IMR-90 (cell line): ENCODE results near the gene SLIT3. TPM values are rescaled to one million over a fixed set of nuclear protein-coding genes. Genes with fewer than 3 reads are reported as not detected.

Source experiments
- ATAC-seq: fragments of 200-7000 bp; cut with Tn5 transposase; 2 replicates; pipeline ENCODE4 v1.9.1; 2020; ENCODE audit warnings: low read depth, mild to moderate bottlenecking, moderate library complexity
- BruUV-seq: library from RNA; stranded (reverse); fragments of 400-500 nt; replicated peaks from 2 replicates; lab custom pipeline; 2021; lab: Mats Ljungman, UMichigan
- CTCF ChIA-PET: fragments of 300-600 bp; formaldehyde crosslinking; extraction: SDS; loops from one replicate; lab custom pipeline; 2021; ENCODE audit warnings: antibody characterized with exemption; lab: Yijun Ruan, JAX
- POLR2A ChIA-PET: fragments of 300-600 bp; sonication (Branson Sonifier 250); formaldehyde crosslinking; loops from one replicate; lab custom pipeline; 2022; ENCODE audit warnings: antibody characterized with exemption; ENCODE audit not compliant: unreplicated experiment; lab: Charles Lee
- DNase-seq: peaks from one replicate; pipeline ENCODE4 v3.0.0; 2013
- H2AFZ ChIP-seq: replicated peaks from 2 replicates; pipeline ENCODE3; 2013; ENCODE audit warnings: low read length, mild to moderate bottlenecking; ENCODE audit not compliant: poor library complexity
- H2AK5ac ChIP-seq: 2 replicates; pipeline ENCODE4 v1.6.1; 2013; ENCODE audit warnings: low read depth, low read length, inconsistent platforms
- H2AK9ac ChIP-seq: replicated peaks from 2 replicates; pipeline ENCODE3; 2013; ENCODE audit warnings: mild to moderate bottlenecking, low read depth, low read length, moderate library complexity; ENCODE audit not compliant: poor library complexity
- H2BK120ac ChIP-seq: 2 replicates; pipeline ENCODE4 v1.6.1; 2013; ENCODE audit warnings: low read depth, low read length, inconsistent platforms
- H2BK15ac ChIP-seq: 3 replicates; pipeline ENCODE4 v1.6.1; 2013; ENCODE audit warnings: low read depth, low read length, inconsistent platforms
- H2BK20ac ChIP-seq: 2 replicates; pipeline ENCODE4 v1.6.1; 2013; ENCODE audit warnings: low read depth, mild to moderate bottlenecking, inconsistent platforms, low read length, moderate library complexity
- H2BK5ac ChIP-seq: 2 replicates; pipeline ENCODE4 v1.6.1; 2013; ENCODE audit warnings: mild to moderate bottlenecking, low read depth, low read length, inconsistent platforms; ENCODE audit not compliant: poor library complexity, severe bottlenecking
- H3K14ac ChIP-seq: replicated peaks from 2 replicates; pipeline ENCODE4 v1.6.1; 2013; ENCODE audit warnings: low read depth, low read length, inconsistent platforms
- H3K18ac ChIP-seq: 2 replicates; pipeline ENCODE4 v1.6.1; 2013; ENCODE audit warnings: low read depth, low read length, control low read depth
- H3K23ac ChIP-seq: 2 replicates; pipeline ENCODE4 v1.6.1; 2013; ENCODE audit warnings: low read depth, low read length, inconsistent platforms
- H3K27ac ChIP-seq: 2 replicates; pipeline ENCODE4 v1.5.1; 2013; ENCODE audit warnings: mild to moderate bottlenecking, control low read depth, low read length; ENCODE audit not compliant: insufficient read depth
- H3K27me3 ChIP-seq: 2 replicates; pipeline ENCODE4 v1.6.1; 2013; ENCODE audit warnings: low read length; ENCODE audit not compliant: control insufficient read depth, insufficient read depth
- H3K36me3 ChIP-seq: 2 replicates; pipeline ENCODE4 v1.6.1; 2013; ENCODE audit warnings: low read length, mixed read lengths; ENCODE audit not compliant: control insufficient read depth, insufficient read depth
- H3K4ac ChIP-seq: 2 replicates; pipeline ENCODE4 v1.6.1; 2013; ENCODE audit warnings: low read depth, low read length, inconsistent platforms
- H3K4me1 ChIP-seq: 2 replicates; pipeline ENCODE4 v1.6.1; 2013; ENCODE audit warnings: low read length, mixed read lengths; ENCODE audit not compliant: control insufficient read depth, insufficient read depth
- H3K4me2 ChIP-seq: 2 replicates; pipeline ENCODE4 v1.6.1; 2013; ENCODE audit warnings: low read depth, mild to moderate bottlenecking, control low read depth, low read length, moderate library complexity
- H3K4me3 ChIP-seq: 2 replicates; pipeline ENCODE4 v1.5.1; 2013; ENCODE audit warnings: low read depth, mild to moderate bottlenecking, control low read depth, low read length, moderate library complexity; ENCODE audit not compliant: insufficient read depth
- H3K56ac ChIP-seq: 2 replicates; pipeline ENCODE4 v1.6.1; 2013; ENCODE audit warnings: low read length, inconsistent platforms; ENCODE audit not compliant: insufficient read depth; ENCODE audit errors: extremely low read depth
- H3K79me1 ChIP-seq, 2 experiments: 2 replicates each; pipeline ENCODE4 v1.6.1; 2013; ENCODE audit warnings: low read length in 2 of 2, inconsistent platforms in 1 of 2, low read depth in 1 of 2
- H3K9ac ChIP-seq: 2 replicates; pipeline ENCODE4 v1.6.1; 2013; ENCODE audit warnings: low read depth, low read length, control low read depth
- H3K9me1 ChIP-seq: 2 replicates; pipeline ENCODE4 v1.6.1; 2013; ENCODE audit warnings: low read length, inconsistent platforms; ENCODE audit not compliant: insufficient read depth
- H3K9me3 ChIP-seq: 2 replicates; pipeline ENCODE4 v1.6.1; 2013; ENCODE audit warnings: low read length; ENCODE audit not compliant: control insufficient read depth, insufficient read depth
- H4K20me1 ChIP-seq: 2 replicates; pipeline ENCODE4 v1.6.1; 2013; ENCODE audit warnings: low read length, inconsistent platforms; ENCODE audit not compliant: insufficient read depth
- H4K5ac ChIP-seq: 2 replicates; pipeline ENCODE4 v1.6.1; 2013; ENCODE audit warnings: mild to moderate bottlenecking, low read depth, low read length, control low read depth
- H4K8ac ChIP-seq, 2 experiments: 2 replicates each; pipeline ENCODE4 v1.6.1; 2013; ENCODE audit warnings: low read depth in 2 of 2, low read length in 2 of 2, control low read depth in 1 of 2, inconsistent platforms in 1 of 2
- H4K91ac ChIP-seq: 2 replicates; pipeline ENCODE4 v1.6.1; 2013; ENCODE audit warnings: low read depth, low read length, inconsistent platforms; ENCODE audit not compliant: insufficient read depth
- BHLHE40 ChIP-seq: fragments of 150-350 bp; IDR thresholded peaks from 2 replicates; pipeline ENCODE4 v1.6.1; 2016; ENCODE audit warnings: mild to moderate bottlenecking, low read depth, low read length
- CEBPB ChIP-seq: IDR thresholded peaks from 2 replicates; pipeline ENCODE4 v1.6.1; 2012; ENCODE audit warnings: low read depth, low read length, improper control_type of control experiment
- CHD1 ChIP-seq: IDR thresholded peaks from 2 replicates; pipeline ENCODE4 v1.6.1; 2012; ENCODE audit warnings: low read depth, low read length, improper control_type of control experiment
- MAFK ChIP-seq: IDR thresholded peaks from 2 replicates; pipeline ENCODE4 v1.6.1; 2012; ENCODE audit warnings: low read depth, low read length, improper control_type of control experiment
- MXI1 ChIP-seq: IDR thresholded peaks from 2 replicates; pipeline ENCODE4 v1.6.1; 2012; ENCODE audit warnings: low read depth, mild to moderate bottlenecking, low read length, moderate library complexity, borderline replicate concordance
- NFE2L2 ChIP-seq: fragments of 150-350 bp; IDR thresholded peaks from 2 replicates; pipeline ENCODE4 v1.6.1; 2016; ENCODE audit warnings: low read depth, mild to moderate bottlenecking, low read length
- RAD21 ChIP-seq: IDR thresholded peaks from 2 replicates; pipeline ENCODE4 v1.6.1; 2012; ENCODE audit warnings: low read length, improper control_type of control experiment
- RCOR1 ChIP-seq: IDR thresholded peaks from 2 replicates; pipeline ENCODE4 v1.6.1; 2012; ENCODE audit warnings: mild to moderate bottlenecking, low read length, improper control_type of control experiment; ENCODE audit not compliant: insufficient replicate concordance
- RFX5 ChIP-seq: IDR thresholded peaks from 2 replicates; pipeline ENCODE4 v1.8.0; 2012; ENCODE audit warnings: low read depth, mild to moderate bottlenecking, low read length, moderate library complexity
- SMC3 ChIP-seq: fragments of 150-350 bp; IDR thresholded peaks from 2 replicates; pipeline ENCODE4 v1.6.1; 2016; ENCODE audit warnings: low read depth, mild to moderate bottlenecking, antibody characterized with exemption, low read length, moderate library complexity
- WGBS, 2 experiments: methylation state at CpG; one replicate each; pipeline versions ENCODE4 v1.1.5 to v1.1.7; 2013; ENCODE audit warnings: missing lambda C conversion rate in 2 of 2; ENCODE audit not compliant: insufficient read length in 1 of 2; ENCODE audit errors: extremely low coverage in 2 of 2; 5-methylcytosine and 5-hydroxymethylcytosine counted together
- dilution Hi-C: fragments of 300-500 bp; cut with HindIII; formaldehyde crosslinking; loops from one replicate; pipeline ENCODE4 v1.14.3; 2018; ENCODE audit warnings: low sequenced_read_pairs; ENCODE audit not compliant: unreplicated experiment
- in situ Hi-C: fragments of 300-500 bp; cut with MboI; formaldehyde crosslinking; loops from 3 replicates; pipeline ENCODE4 v1.14.3; 2019; ENCODE audit warnings: low sequenced_read_pairs, inconsistent platforms, mixed read lengths
- intact Hi-C: fragments of 100-400 bp; cut with micrococcal nuclease; formaldehyde crosslinking; loops from 2 replicates; pipeline ENCODE4 v1.10.0; 2022
- polyA plus RNA-seq, 3 experiments: library from polyadenylated mRNA; depleted of rRNA; stranded (reverse); fragments of >200 nt; gene quantifications; 2 replicates each; pipeline ENCODE4 v1.2.3, GENCODE V29; 2012; ENCODE audit warnings: low replicate concordance in 1 of 3
- total RNA-seq: library from RNA; depleted of rRNA; stranded (reverse); fragments of >200 nt; gene quantifications from 2 replicates; pipeline ENCODE4 v1.2.3, GENCODE V29; 2012
- TF ChIP-seq, protein P1 (sequence below): fragments of 150-350 bp; IDR thresholded peaks from 2 replicates; pipeline ENCODE4 v1.6.1; 2017; ENCODE audit warnings: mild to moderate bottlenecking, antibody characterized with exemption, low read length, low read depth
- TF ChIP-seq, protein P2 (sequence below): fragments of 150-350 bp; IDR thresholded peaks from 2 replicates; pipeline ENCODE4 v1.6.1; 2016; ENCODE audit warnings: low read depth, mild to moderate bottlenecking, low read length, moderate library complexity, borderline replicate concordance

Gene SLIT3
- total and polyA plus RNA-seq, 2 of the 4 experiments (the other 2 are of a cell fraction): 0.18 to 0.50 TPM

DNA sequence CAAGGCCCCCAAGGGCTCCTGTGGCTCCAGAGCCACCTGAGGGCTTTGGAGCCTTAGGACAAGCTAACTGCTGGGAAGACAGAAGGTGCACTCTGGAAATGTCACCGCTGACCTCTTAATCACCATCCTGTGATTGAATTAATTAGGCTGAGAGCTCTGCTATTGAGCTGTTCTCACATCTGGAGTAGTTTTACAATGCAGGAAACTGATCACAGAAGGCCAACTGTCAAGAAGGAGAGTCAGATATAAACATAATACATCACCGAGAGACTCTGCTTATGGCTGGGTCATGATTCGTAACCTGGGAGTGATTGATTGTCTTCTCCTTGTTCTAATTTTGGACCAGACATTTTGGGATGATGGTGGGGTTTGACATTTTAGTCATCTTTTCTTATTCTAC lies 226.1 kb downstream of the SLIT3 start:
- no peaks in the 10 kb centered on the region for H3K36me3 ChIP-seq
- intact Hi-C loops: no loop called here
- no peak overlapping the region for H3K56ac ChIP-seq
- ChIA-PET CTCF (no interaction called here), POLR2A (no interaction called here)
- H3K4me2 ChIP-seq: no peak overlapping the region
- H3K23ac ChIP-seq: no peak overlapping the region
- no peak overlapping the region for H3K4ac ChIP-seq
- H3K79me1 ChIP-seq: no peaks in the 10 kb centered on the region
- no peak overlapping the region for H3K14ac ChIP-seq
- BruUV-seq: no TSS peak
- no peak overlapping the region for H4K5ac ChIP-seq
- H2BK120ac ChIP-seq: no peak overlapping the region
- no peak overlapping the region for H4K91ac ChIP-seq
- DNase-seq (no peak), ATAC-seq (no peak)
- H2BK20ac ChIP-seq: no peak overlapping the region
- no peak overlapping the region for H3K27ac ChIP-seq
- no peak overlapping the region for H2AK5ac ChIP-seq
- H4K8ac ChIP-seq: no peak overlapping the region
- no peak for TF ChIP-seq MAFK
- TF ChIP-seq MXI1: no peak
- TF ChIP-seq NFE2L2: no peak
- no peak for TF ChIP-seq BHLHE40
- no peak for TF ChIP-seq CEBPB
- TF ChIP-seq RFX5: no peak
- no peak for TF ChIP-seq SMC3
- TF ChIP-seq RAD21: no peak
- TF ChIP-seq CHD1: no peak
- TF ChIP-seq, protein P1, sequence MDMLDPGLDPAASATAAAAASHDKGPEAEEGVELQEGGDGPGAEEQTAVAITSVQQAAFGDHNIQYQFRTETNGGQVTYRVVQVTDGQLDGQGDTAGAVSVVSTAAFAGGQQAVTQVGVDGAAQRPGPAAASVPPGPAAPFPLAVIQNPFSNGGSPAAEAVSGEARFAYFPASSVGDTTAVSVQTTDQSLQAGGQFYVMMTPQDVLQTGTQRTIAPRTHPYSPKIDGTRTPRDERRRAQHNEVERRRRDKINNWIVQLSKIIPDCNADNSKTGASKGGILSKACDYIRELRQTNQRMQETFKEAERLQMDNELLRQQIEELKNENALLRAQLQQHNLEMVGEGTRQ: no peak
- TF ChIP-seq, protein P2, sequence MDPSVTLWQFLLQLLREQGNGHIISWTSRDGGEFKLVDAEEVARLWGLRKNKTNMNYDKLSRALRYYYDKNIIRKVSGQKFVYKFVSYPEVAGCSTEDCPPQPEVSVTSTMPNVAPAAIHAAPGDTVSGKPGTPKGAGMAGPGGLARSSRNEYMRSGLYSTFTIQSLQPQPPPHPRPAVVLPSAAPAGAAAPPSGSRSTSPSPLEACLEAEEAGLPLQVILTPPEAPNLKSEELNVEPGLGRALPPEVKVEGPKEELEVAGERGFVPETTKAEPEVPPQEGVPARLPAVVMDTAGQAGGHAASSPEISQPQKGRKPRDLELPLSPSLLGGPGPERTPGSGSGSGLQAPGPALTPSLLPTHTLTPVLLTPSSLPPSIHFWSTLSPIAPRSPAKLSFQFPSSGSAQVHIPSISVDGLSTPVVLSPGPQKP: no peak
- TF ChIP-seq RCOR1: no peak
- dilution Hi-C loops: no loop called here
- H3K4me3 ChIP-seq: no peak overlapping the region
- H3K9ac ChIP-seq: no peak overlapping the region
- H3K9me3 ChIP-seq: no peaks in the 10 kb centered on the region; the same call in 1 of the 2 replicates
- no peak overlapping the region for H2AFZ ChIP-seq
- H4K20me1 ChIP-seq: no peaks in the 10 kb centered on the region
- H2BK15ac ChIP-seq: no peak overlapping the region
- in situ Hi-C loops: no loop called here
- H3K9me1 ChIP-seq: no peaks in the 10 kb centered on the region
- no CpG with 5 or more reads among the region's 3 CpGs for WGBS, 2 experiments
- no peaks in the 10 kb centered on the region for H3K4me1 ChIP-seq
- H2AK9ac ChIP-seq: no peak overlapping the region
- no peaks in the 10 kb centered on the region for H3K27me3 ChIP-seq
- no peak overlapping the region for H3K18ac ChIP-seq
- H2BK5ac ChIP-seq: no peak overlapping the region
